ENCODE results near the gene FBXL2. TPM values are rescaled to one million over a fixed set of nuclear protein-coding genes. Genes with fewer than 3 reads are reported as not detected.

FBXL2 gene
- total and polyA plus RNA-seq, 12 donors, result 5.9 to 25.5 (median 9.1) TPM

- Histone ChIP-seq H3K27ac (no peak overlapping the region), H3K9me3 (replicated peaks in 1 of 3) (no peaks in the 10 kb centered on the region), H3K4me3 (no peak overlapping the region), H3K4me1 (replicated peaks in 1 of 2) (peaks cover 0 to 5% of the 10 kb centered on the region in 2 donors), H3K36me3 (replicated peaks in 1 of 2) (peaks cover 0 to 34% of the 10 kb centered on the region in 2 donors), H3K27me3 (no peaks in the 10 kb centered on the region)
- intact Hi-C loops (cut with DNase I), result no loop called here
- 97 to 100% (median 98%) methylated on average over 7 to 12 of the region's 12 CpGs for WGBS, 4 donors
- DNase-seq, result no peak
- TF ChIP-seq CTCF (IDR thresholded peaks at IDR 0.05) (no peak), POLR2A (IDR thresholded peaks at IDR 0.05) (no peak)
Observed at GRCh38 chr3:33383951-33384350, 106.7 kb downstream of the FBXL2 start.

- TF ChIP-seq POLR2A (IDR thresholded peaks at IDR 0.05) (no peak), CTCF (IDR thresholded peaks at IDR 0.05) (no peak)
- peaks cover 0 to 47% of the 10 kb centered on the region in 2 donors for H3K36me3 ChIP-seq (replicated peaks in 1 of 2)
- H3K4me1 ChIP-seq (replicated peaks in 1 of 2), result peaks cover 0 to 5% of the 10 kb centered on the region in 2 donors
- H3K4me3 ChIP-seq, result no peak overlapping the region
- no peaks in the 10 kb centered on the region for H3K27me3 ChIP-seq
- WGBS, 4 donors, result 72 to 87% (median 77%) methylated on average over 5 of the region's 5 CpGs
- no peak overlapping the region for H3K27ac ChIP-seq
- DNase-seq, result no peak
- intact Hi-C loops (cut with DNase I), result no loop called here
- H3K9me3 ChIP-seq (replicated peaks in 1 of 3), result no peaks in the 10 kb centered on the region
Observed at GRCh38 chr3:33385423-33385822, 108.2 kb downstream of the FBXL2 start.

- H3K36me3 ChIP-seq (replicated peaks in 1 of 2), result peaks cover 0 to 50% of the 10 kb centered on the region in 2 donors
- H3K27me3 ChIP-seq, result no peaks in the 10 kb centered on the region
- no peak for DNase-seq
- TF ChIP-seq CTCF (IDR thresholded peaks at IDR 0.05) (no peak), POLR2A (IDR thresholded peaks at IDR 0.05) (no peak)
- no peak overlapping the region for H3K27ac ChIP-seq
- H3K4me3 ChIP-seq, result no peak overlapping the region
- WGBS, 4 donors, result 81 to 91% (median 89%) methylated on average over 1 of the region's 1 CpG
- peaks cover 0 to 5% of the 10 kb centered on the region in 2 donors for H3K4me1 ChIP-seq (replicated peaks in 1 of 2)
- intact Hi-C loops (cut with DNase I), result no loop called here
- no peaks in the 10 kb centered on the region for H3K9me3 ChIP-seq (replicated peaks in 1 of 3)
Observed at GRCh38 chr3:33386631-33387030, 109.4 kb downstream of the FBXL2 start.

GRCh38 chr3:33388374-33389100 is 111.3 kb downstream of the FBXL2 start:
- no peak for DNase-seq
- no peak for TF ChIP-seq CTCF (IDR thresholded peaks at IDR 0.05)
- no peak for TF ChIP-seq POLR2A (IDR thresholded peaks at IDR 0.05)
- Histone ChIP-seq H3K4me1 (replicated peaks in 1 of 2) (peaks cover 0 to 2% of the 10 kb centered on the region in 2 donors), H3K4me3 (no peak overlapping the region), H3K27ac (no peak overlapping the region), H3K9me3 (replicated peaks in 1 of 3) (no peaks in the 10 kb centered on the region), H3K36me3 (replicated peaks in 1 of 2) (peaks cover 0 to 67% of the 10 kb centered on the region in 2 donors), H3K27me3 (no peaks in the 10 kb centered on the region)
- intact Hi-C loops (cut with DNase I), result no loop called here
- 75 to 79% (median 76%) methylated on average over 7 of the region's 7 CpGs for WGBS, 4 donors
